SK-N-MC (cell line): ENCODE data around the gene TEPSIN.

Experiments
- DNase-seq: peaks from one replicate; pipeline ENCODE4 v3.0.0-alpha.2; 2011; ENCODE audit warnings: low read depth, low spot score
- H3K27ac ChIP-seq: fragments of 200-600 bp; sonication (generic); 2 replicates; pipeline ENCODE4 v1.5.1; 2016; ENCODE audit warnings: mixed run types
- H3K36me3 ChIP-seq: fragments of 200-600 bp; sonication (generic); 2 replicates; pipeline ENCODE4 v1.6.1; 2017; ENCODE audit warnings: antibody characterized with exemption, low read length, mixed read lengths; ENCODE audit not compliant: insufficient read depth
- H3K4me3 ChIP-seq: fragments of 200-600 bp; sonication (generic); 2 replicates; pipeline ENCODE4 v1.5.1; 2016
- H3K9ac ChIP-seq: fragments of 200-600 bp; sonication (generic); 2 replicates; pipeline ENCODE4 v1.8.0; 2017; ENCODE audit warnings: mixed run types, mixed read lengths; ENCODE audit not compliant: insufficient read length
- H3K9me3 ChIP-seq: fragments of 200-600 bp; sonication (generic); 2 replicates; pipeline ENCODE4 v1.6.1; 2017; ENCODE audit warnings: low read depth, mild to moderate bottlenecking, antibody characterized with exemption, low read length, moderate library complexity, mixed read lengths
- EZH2 ChIP-seq: fragments of 200-600 bp; sonication (generic); IDR thresholded peaks from one replicate; pipeline ENCODE4 v1.6.1; 2017; ENCODE audit warnings: antibody characterized with exemption
- FOXP2 ChIP-seq: optimal IDR thresholded peaks from 2 replicates; pipeline ENCODE3; 2011; ENCODE audit warnings: mild to moderate bottlenecking, moderate library complexity; ENCODE audit not compliant: insufficient read depth; ENCODE audit errors: extremely low read length, control extremely low read depth
- POLR2AphosphoS5 ChIP-seq: IDR thresholded peaks from 2 replicates; pipeline ENCODE4 v1.6.1; 2012; ENCODE audit warnings: mild to moderate bottlenecking, low read depth, low read length, borderline replicate concordance

Gene TEPSIN

DNA sequence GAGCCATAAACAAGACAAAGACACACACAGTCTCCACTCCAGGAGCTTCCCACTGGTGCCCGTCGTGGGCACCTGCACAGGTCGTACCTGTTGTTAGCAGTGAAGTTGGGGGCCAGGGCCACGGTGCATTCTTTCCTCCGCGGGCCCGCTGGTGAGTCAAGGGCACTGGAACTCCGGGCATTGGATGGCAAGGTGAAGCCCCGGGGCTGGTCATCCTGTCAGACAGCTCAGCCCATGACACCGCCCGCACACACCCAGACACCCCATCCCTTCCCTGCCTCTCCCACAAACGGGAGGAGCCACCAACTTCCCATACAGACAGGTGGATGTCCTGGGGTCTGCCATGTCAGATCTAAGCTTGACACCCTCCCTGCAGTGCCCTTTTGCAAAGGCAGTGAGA lies 32.2 kb downstream of the TEPSIN start:
- 0 out of 2 replicates have a peak overlapping the region, but pooled peaks have one; percentile 28 for H3K4me3 ChIP-seq
- no peaks in the 10 kb centered on the region for H3K36me3 ChIP-seq
- TF ChIP-seq EZH2, result no peak
- TF ChIP-seq POLR2AphosphoS5, result no peak
- TF ChIP-seq FOXP2, result no peak
- no peak for DNase-seq
- no peaks in the 10 kb centered on the region for H3K9me3 ChIP-seq
- H3K27ac ChIP-seq, result peak overlapping the region; percentile 79; the same call in 1 of the 2 replicates
- no peak overlapping the region for H3K9ac ChIP-seq

DNA sequence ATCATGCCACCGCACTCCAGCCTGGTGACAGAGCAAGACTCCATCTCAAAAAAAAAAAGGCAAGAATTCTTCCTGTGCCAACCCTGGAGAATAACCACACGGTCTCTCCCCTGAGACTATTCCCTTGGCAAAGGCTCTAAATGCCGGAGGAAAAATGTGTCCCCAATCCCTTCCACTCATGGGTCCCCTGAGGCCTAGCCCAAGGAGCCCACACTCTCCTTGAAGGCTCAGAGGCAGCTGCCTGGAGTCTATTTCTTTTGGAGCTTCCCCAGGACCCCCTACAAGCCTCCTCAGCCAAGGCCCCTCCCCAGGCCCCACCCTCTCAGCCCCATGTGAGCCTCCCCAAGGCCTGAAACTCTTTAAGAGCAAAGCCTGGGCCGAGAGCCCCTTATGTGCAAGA lies 32.7 kb downstream of the TEPSIN start:
- TF ChIP-seq FOXP2 (no peak), EZH2 (no peak), POLR2AphosphoS5 (no peak)
- DNase-seq, result no peak
- 0 out of 2 replicates have a peak overlapping the region, but pooled peaks have one; percentile 28 for H3K4me3 ChIP-seq

DNA sequence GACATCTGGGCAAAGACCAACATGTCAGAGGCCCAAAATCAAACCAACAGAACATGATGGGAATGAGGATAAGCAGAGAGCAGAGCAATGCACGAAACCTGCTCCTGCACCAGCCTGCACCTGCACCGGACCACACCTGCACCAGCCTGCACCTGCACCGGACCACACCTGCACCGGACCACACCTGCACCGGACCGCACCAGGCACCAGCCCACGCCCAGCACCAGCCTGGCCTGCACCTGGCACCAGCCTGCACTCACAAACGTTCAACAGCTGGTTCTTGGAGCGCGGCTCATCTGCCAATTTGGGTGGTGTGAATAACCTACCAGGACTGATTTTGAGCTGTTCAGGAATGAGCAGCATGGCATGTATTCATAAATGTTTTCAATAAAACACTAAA lies 34.3 kb downstream of the TEPSIN start:
- H3K9ac ChIP-seq, result no peak overlapping the region
- TF ChIP-seq EZH2 (no peak), FOXP2 (no peak), POLR2AphosphoS5 (no peak)
- H3K36me3 ChIP-seq, result no peaks in the 10 kb centered on the region
- no peak overlapping the region for H3K27ac ChIP-seq
- no peaks in the 10 kb centered on the region for H3K9me3 ChIP-seq
- no peak for DNase-seq
- no peak overlapping the region for H3K4me3 ChIP-seq

More for the DNA sequence above, 32.7 kb downstream of the TEPSIN start:
- no peak overlapping the region for H3K9ac ChIP-seq
- peak overlapping the region; percentile 79 for H3K27ac ChIP-seq
- H3K9me3 ChIP-seq, result no peaks in the 10 kb centered on the region
- no peaks in the 10 kb centered on the region for H3K36me3 ChIP-seq

DNA sequence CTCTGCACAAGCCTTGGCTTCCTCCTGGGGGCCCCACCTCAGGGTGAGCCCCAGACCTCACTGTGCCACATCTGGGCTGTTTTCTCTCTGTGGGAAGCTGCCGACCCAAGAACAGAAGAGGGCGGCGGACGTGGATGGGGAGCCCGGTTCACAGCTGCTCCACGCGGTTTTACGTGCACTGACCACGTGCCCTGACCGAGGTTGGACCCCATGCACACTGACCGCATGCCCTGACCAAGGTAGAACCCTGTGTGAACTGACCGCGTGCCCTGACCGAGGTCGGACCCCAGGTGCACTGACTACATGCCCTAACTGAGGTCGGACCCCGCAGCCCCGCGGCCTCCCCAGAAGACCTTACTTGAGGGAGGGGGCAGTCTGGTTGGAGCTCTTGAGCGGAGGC lies 35.7 kb downstream of the TEPSIN start:
- DNase-seq, result no peak
- H3K9me3 ChIP-seq, result no peaks in the 10 kb centered on the region
- no peak for TF ChIP-seq POLR2AphosphoS5
- TF ChIP-seq EZH2, result no peak
- no peak for TF ChIP-seq FOXP2
- no peak overlapping the region for H3K4me3 ChIP-seq
- H3K27ac ChIP-seq, result no peak overlapping the region
- H3K9ac ChIP-seq, result no peak overlapping the region
- H3K36me3 ChIP-seq, result no peaks in the 10 kb centered on the region

DNA sequence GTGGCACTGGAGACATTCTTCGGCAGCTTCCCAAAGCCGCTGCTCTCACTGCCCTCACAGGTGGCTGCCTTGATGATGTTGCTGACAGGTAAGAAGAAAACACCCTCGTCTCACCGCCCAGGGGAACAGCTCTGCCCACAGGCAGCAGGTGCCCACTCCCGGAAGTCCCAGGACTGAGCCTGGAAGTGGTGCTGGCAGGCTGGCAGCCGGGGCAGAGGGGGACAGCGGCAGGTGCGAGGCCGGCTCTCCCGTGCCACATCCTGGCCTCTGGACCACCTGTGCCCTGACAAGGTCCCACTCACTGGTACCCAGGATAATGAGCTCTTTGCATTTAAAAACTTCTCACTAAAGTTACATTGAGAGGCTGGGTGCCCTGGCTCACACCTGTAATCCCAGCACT lies 36.5 kb downstream of the TEPSIN start:
- H3K36me3 ChIP-seq, result no peaks in the 10 kb centered on the region
- DNase-seq, result no peak

DNA sequence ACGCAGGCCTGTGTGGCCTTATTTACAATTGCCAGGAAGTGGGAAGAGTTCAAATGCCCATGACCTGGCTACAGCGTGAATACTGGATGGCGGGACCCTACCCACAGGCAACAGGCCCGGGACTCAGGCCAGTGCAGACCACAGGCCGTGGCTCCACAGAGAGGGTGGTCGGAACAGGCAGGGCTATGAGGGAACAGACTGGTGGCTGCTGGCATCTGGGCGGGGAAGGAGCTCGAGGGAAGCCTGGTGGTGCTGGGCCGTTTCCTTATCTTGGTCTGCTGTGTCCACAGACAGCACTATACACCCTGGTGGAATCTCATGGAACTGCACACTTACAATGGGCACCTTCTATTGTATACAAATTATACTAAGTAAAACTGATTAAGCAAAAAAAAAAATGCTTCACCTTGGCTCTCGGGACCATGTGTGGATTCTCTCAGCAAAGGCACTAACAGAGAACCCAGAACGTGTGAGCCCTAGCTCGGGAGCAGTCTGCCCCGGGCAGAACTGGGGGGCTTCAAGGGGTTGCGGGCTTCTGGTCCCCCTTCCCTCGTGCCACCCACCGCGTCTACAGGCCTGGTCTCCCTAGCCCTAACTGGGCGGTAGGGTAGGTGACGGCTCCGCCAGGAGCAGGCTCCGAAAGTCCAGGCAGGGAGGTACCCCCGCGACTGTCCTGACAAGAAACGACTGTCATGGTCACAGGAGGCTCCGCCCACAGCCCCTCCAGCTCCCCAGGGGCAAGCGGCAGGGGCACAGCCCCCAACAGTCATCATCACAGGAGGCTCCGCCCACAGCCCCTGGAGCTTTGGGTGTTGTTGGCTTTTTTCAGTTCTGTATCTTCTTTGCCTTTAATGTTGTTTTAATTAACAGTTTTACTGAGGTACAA lies 37.9 kb downstream of the TEPSIN start:
- H3K4me3 ChIP-seq, result no peak overlapping the region
- no peak overlapping the region for H3K9ac ChIP-seq
- TF ChIP-seq FOXP2 (no peak), EZH2 (no peak), POLR2AphosphoS5 (no peak)
- DNase-seq, result no peak
- H3K36me3 ChIP-seq, result no peaks in the 10 kb centered on the region
- peak overlapping the region; percentile 36 for H3K27ac ChIP-seq
- no peaks in the 10 kb centered on the region for H3K9me3 ChIP-seq

More for the DNA sequence above, 36.5 kb downstream of the TEPSIN start:
- Histone ChIP-seq H3K9me3 (no peaks in the 10 kb centered on the region), H3K9ac (no peak overlapping the region), H3K4me3 (no peak overlapping the region), H3K27ac (no peak overlapping the region)
- TF ChIP-seq EZH2, result no peak
- TF ChIP-seq POLR2AphosphoS5, result no peak
- TF ChIP-seq FOXP2, result no peak

DNA sequence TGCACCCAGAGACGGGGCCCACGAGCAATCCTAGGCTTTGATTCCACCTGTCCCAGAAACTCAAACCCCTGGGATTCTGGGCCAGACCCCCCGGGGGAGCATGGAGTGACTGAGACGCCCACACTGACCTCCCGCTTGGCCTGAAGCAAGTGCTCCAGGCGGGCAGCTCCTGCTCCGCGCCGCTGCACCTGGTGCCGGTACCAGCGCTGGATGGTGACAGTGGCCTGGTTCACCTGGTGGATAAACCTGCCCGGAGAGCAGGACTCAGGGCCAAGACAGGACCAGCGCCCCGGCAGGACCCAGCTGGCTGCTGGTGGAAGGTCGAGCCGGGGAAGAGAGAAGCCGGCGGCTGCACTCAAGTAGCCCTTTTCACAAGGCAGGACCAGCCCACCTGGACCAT lies 38.7 kb downstream of the TEPSIN start:
- no peak overlapping the region for H3K4me3 ChIP-seq
- no peak for TF ChIP-seq POLR2AphosphoS5
- no peak for TF ChIP-seq EZH2
- no peak for TF ChIP-seq FOXP2
- H3K9me3 ChIP-seq, result no peaks in the 10 kb centered on the region
- no peaks in the 10 kb centered on the region for H3K36me3 ChIP-seq
- no peak overlapping the region for H3K27ac ChIP-seq
- H3K9ac ChIP-seq, result no peak overlapping the region
- no peak for DNase-seq

DNA sequence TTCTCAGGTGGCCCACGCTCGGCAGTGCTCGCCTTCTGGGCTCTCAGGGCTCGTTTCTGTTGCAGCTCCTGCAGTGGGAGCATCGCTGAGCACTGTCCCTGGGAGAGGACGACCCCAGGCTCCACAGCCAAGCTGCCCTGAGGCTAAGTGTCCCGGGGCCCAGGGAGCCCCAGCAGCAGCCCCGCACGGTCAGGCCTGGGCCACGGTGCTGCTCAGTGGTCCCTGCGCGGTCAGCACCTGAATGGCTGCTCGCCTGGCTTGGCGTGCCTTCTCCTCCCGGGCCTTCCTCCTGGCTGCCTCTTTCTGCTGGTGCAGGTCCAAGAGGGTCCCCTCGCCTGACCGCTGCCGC lies 39.4 kb downstream of the TEPSIN start:
- no peak for DNase-seq
- Histone ChIP-seq H3K27ac (no peak overlapping the region), H3K4me3 (no peak overlapping the region), H3K36me3 (no peaks in the 10 kb centered on the region), H3K9me3 (no peaks in the 10 kb centered on the region), H3K9ac (no peak overlapping the region)
- TF ChIP-seq EZH2 (no peak), POLR2AphosphoS5 (no peak), FOXP2 (no peak)

DNA sequence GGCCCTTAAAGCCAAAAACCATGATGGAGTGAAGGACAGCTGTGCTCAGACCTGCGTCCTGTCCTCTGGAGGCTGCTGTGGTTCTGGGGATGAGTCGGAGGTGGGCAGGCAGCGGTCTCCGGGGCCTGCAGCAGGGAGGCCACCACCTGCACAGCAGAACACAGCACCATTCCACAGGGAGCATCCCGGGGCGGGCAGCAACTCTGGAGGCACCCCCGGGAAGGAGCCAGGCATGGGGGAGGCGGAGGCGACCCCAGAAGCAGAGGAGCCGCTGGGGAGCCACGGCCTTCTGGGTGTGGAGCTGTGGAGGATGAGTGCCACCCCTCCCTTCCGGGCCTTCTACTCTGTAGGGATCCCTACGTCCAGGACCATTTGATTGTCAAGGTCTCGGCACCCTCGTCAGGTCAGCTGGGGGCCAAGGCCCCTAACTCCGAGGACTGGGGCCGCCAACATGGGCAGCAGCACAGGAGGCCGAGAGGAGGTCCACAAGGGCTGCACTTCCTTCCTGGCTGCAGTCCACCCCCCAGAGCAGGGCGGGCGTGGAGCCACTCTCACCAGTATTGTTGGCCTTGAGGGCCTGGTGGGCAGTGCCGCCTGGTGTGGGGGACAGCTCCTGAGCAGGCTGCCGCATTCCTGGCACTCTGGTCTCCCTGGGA lies 39.9 kb downstream of the TEPSIN start:
- no peak overlapping the region for H3K9ac ChIP-seq
- H3K36me3 ChIP-seq, result no peaks in the 10 kb centered on the region
- H3K27ac ChIP-seq, result no peak overlapping the region
- no peak for DNase-seq
- no peaks in the 10 kb centered on the region for H3K9me3 ChIP-seq
- TF ChIP-seq EZH2, result no peak
- TF ChIP-seq POLR2AphosphoS5, result no peak
- no peak for TF ChIP-seq FOXP2
- no peak overlapping the region for H3K4me3 ChIP-seq
